IPS-15b (cell line): Measurements from ENCODE around the gene TNFSF8.

Source experiments
- H3K27me3 ChIP-seq: one replicate; pipeline ENCODE4 v1.6.1; 2013; ENCODE audit warnings: low read length; ENCODE audit not compliant: control insufficient read depth, insufficient read depth
- H3K36me3 ChIP-seq: one replicate; pipeline ENCODE4 v1.6.1; 2013; ENCODE audit warnings: low read length; ENCODE audit not compliant: control insufficient read depth, insufficient read depth
- H3K4me1 ChIP-seq: one replicate; pipeline ENCODE4 v1.6.1; 2013; ENCODE audit warnings: mild to moderate bottlenecking, low read length; ENCODE audit not compliant: control insufficient read depth, insufficient read depth
- H3K4me3 ChIP-seq: one replicate; pipeline ENCODE4 v1.5.1; 2013; ENCODE audit warnings: low read depth, low read length
- H3K9ac ChIP-seq: one replicate; pipeline ENCODE4 v1.6.1; 2013; ENCODE audit warnings: low read depth, mild to moderate bottlenecking, low read length
- H3K9me3 ChIP-seq: one replicate; pipeline ENCODE4 v1.6.1; 2013; ENCODE audit warnings: mild to moderate bottlenecking, low read length; ENCODE audit not compliant: control insufficient read depth, insufficient read depth

The TNFSF8 gene

DNA sequence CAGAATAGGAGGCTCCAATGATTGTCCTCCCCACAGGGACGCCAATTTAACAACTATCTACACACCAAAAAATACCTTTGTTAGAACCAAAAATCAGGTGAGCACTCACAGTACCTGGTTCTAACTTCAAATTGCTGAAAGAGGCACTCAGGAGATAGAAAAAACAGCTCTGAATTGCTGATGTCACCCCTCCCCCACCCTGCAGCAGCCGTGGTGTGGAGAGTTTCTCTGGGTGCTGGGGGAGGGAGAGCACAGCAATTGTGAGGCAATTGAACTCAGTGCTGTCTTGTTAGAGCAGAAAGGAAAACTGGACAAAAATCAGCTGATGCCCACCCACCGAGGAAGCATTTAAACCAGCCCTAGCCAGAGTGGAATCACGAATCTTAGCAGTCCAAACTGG lies 41.8 kb downstream of the TNFSF8 start:
- Histone ChIP-seq H3K9me3 (no peaks in the 10 kb centered on the region), H3K27me3 (no peaks in the 10 kb centered on the region), H3K36me3 (no peaks in the 10 kb centered on the region), H3K9ac (no peak overlapping the region), H3K4me3 (no peak overlapping the region), H3K4me1 (peaks cover 6% of the 10 kb centered on the region)

DNA sequence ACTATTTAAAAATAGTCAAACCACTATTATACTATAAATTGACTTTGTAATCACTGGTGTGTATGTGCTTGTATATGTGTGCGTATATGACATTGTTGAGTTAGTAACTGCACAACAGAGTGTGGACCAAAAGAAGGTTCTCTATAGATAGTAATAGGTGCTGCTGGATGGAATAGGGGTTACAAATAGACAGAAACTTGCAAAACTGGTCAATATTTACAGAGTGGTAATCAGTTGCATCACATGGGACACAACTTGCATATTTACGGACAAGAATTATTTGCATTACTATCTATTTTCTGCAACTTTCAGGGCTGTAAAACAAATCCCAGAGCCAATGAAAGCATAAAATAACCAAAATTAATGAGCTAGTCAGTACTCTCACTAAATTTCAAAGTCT lies 42.4 kb downstream of the TNFSF8 start:
- peaks cover 6% of the 10 kb centered on the region for H3K4me1 ChIP-seq
- no peaks in the 10 kb centered on the region for H3K27me3 ChIP-seq
- H3K9me3 ChIP-seq = no peaks in the 10 kb centered on the region
- no peak overlapping the region for H3K9ac ChIP-seq
- no peaks in the 10 kb centered on the region for H3K36me3 ChIP-seq
- H3K4me3 ChIP-seq = no peak overlapping the region

DNA sequence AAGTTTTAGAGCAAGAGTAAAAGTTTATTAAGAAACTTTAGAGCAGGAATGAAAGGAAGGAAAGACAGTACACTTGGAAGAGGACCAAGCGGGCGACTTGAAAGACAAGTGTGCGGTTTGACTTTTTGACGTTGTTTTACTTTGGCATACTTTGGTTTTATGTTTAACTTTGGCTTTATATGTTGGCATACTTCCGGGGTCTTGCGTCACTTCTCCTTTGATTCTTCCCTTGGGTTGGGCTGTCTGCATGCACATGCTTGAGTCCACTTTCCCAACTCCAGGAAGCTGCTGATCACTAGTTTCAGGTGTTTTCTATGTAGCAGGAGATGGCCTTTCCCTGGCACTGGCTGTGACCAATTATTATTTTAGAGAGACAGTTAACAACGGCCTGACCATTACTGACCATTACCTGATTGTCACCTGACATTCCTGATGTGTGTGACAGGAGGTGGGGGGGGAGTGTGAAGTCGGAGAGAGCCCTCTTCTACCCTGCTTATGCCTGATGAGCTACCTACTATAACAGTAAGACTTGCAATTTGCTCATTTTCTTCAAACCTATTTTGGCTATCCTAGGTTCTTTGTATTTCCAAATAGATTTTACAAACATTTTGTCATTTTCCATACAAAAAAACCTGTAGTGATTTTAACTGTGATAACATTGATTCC lies 45.5 kb downstream of the TNFSF8 start:
- H3K9me3 ChIP-seq = no peaks in the 10 kb centered on the region
- no peaks in the 10 kb centered on the region for H3K27me3 ChIP-seq
- peaks cover 6% of the 10 kb centered on the region for H3K4me1 ChIP-seq
- no peak overlapping the region for H3K9ac ChIP-seq
- H3K4me3 ChIP-seq = no peak overlapping the region
- H3K36me3 ChIP-seq = no peaks in the 10 kb centered on the region

DNA sequence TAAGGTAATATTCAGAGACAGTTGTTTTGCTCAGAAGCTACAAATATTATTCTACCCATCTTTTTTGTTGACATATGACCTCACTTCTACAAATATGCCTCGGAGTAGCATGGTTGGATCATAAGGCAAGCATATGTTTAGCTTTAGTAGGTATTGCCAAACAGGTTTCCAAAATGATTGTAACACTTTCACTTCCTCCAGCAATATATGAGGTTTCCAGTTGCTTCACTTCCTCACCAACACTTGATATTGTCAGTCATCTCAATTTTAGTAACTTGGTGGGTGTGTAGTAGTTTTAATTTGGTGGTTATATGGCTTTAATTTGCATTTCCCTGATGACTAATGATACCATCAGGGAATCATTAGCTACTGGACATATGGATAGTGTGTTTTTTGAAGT lies 46.7 kb downstream of the TNFSF8 start:
- Histone ChIP-seq H3K4me1 (peaks cover 3% of the 10 kb centered on the region), H3K9me3 (no peaks in the 10 kb centered on the region), H3K36me3 (no peaks in the 10 kb centered on the region), H3K27me3 (no peaks in the 10 kb centered on the region), H3K9ac (no peak overlapping the region), H3K4me3 (no peak overlapping the region)

DNA sequence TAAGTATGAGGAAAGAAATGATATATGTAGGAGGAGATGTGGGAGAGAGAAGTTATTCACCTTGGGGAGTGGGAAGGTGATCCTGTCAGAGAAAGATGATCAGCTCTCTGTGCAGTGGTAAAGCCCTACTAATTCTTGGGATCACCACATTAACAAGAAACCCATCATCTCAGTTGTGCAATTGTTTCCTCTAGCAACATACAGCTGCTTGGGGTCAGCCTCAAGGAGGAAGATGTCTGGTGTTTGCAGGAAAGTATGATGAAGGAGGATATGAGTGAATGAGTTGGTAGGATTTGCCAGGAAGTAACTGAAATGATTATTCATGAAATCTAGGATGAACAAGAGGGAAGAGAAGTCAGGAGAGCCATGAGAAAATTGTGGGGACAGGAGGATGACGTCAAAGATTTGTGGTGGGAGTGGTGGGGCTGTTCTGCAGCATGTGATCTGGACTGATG lies 50.1 kb downstream of the TNFSF8 start:
- Histone ChIP-seq H3K4me1 (no peaks in the 10 kb centered on the region), H3K9ac (no peak overlapping the region), H3K4me3 (no peak overlapping the region), H3K36me3 (no peaks in the 10 kb centered on the region), H3K9me3 (peaks cover 4% of the 10 kb centered on the region), H3K27me3 (no peaks in the 10 kb centered on the region)

DNA sequence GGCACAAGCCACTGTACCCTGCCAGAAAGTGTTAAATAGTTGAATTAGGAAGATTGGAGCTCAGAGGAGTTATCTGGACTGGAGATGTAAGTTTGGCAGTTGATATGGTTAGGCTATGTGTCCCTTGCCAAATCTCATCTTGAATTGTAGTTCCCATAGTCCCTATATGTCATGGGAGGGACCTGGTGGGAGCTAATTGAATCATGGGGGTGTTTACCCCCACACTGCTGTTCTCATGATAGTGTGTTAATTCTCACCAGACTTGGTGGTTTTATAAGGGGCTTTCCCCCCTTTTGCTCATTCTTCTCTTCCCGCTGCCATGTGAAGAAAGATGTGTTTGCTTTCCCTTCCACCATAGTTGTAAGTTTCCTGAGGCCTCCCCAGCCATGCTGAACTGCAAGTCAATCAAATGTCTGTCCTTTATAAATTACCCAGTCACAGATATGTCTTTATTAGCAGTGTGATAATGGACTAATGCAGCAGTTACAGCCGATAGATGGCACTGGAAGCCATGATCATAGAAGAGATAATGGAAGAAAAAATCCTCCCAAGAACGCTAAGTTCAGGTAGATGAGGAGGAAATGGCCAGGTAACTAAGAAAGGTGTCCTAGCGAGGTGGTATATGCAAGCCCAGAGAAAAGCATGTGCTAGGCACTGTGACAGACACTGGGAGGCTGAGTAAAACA lies 51.4 kb downstream of the TNFSF8 start:
- no peak overlapping the region for H3K9ac ChIP-seq
- no peaks in the 10 kb centered on the region for H3K36me3 ChIP-seq
- no peaks in the 10 kb centered on the region for H3K27me3 ChIP-seq
- no peak overlapping the region for H3K4me3 ChIP-seq
- no peaks in the 10 kb centered on the region for H3K4me1 ChIP-seq
- peaks cover 4% of the 10 kb centered on the region for H3K9me3 ChIP-seq

DNA sequence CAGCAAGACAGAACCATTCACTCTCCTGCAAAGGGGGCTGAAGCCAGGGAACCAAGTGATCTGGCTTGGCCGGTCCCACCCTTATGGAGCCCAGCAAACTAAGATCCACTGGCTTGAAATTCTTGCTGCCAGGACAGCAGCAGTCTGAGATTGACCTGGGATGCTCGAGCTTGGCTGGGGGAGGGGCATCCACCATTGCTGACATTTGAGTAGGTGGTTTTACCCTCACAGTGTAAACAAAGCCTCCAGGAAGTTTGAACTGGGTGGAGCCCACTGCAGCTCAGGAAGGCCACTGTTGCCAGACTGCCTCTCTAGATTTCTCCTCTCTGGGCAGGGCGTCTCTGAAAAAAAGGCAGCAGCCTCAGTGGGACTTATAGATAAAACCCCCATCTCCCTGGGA lies 60.5 kb downstream of the TNFSF8 start:
- no peak overlapping the region for H3K9ac ChIP-seq

DNA sequence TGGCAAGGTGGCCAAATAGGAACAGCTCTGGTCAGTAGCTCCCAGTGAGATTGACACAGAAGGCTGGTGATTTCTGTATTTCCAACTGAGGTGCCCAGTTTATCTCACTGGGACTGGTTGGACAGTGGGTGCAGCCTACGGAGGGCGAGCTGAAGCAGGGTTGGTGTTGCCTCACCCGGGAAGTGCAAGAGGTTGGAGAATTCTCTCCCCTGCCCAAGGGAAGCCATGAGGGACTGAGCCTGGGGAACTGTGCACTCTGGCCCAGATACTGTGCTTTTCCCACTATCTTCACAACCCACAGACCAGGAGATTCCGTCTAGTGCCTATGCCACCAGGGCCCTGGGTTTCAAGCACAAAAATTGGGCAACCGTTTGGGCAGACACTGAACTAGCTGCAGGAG lies 61.0 kb downstream of the TNFSF8 start:
- H3K27me3 ChIP-seq = no peaks in the 10 kb centered on the region
- H3K4me3 ChIP-seq = no peak overlapping the region
- peaks cover 2% of the 10 kb centered on the region for H3K4me1 ChIP-seq
- H3K9ac ChIP-seq = no peak overlapping the region
- H3K36me3 ChIP-seq = no peaks in the 10 kb centered on the region
- no peaks in the 10 kb centered on the region for H3K9me3 ChIP-seq

More for the DNA sequence above, 60.5 kb downstream of the TNFSF8 start:
- Histone ChIP-seq H3K4me3 (no peak overlapping the region), H3K36me3 (no peaks in the 10 kb centered on the region), H3K4me1 (peaks cover 2% of the 10 kb centered on the region), H3K27me3 (no peaks in the 10 kb centered on the region), H3K9me3 (no peaks in the 10 kb centered on the region)

DNA sequence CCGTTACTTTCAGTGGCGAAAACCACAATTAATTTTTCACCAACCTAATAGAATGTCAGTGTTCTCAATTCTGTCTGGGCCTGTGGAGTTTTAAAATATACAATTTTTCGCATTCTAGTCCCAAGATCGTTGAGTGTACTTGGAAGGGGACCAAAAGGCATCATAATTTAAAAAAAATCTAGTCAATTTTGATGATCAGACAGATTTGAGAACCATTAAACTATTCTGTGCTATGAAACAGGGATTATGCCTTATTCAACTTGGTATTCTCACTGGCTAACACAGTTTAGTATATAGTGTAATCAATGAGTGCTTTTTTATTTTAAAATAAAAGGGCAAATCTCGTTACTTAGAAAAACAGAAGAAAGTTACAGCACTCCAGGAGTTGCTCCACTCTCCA lies 63.1 kb downstream of the TNFSF8 start:
- peaks cover 2% of the 10 kb centered on the region for H3K4me1 ChIP-seq
- H3K4me3 ChIP-seq = no peak overlapping the region
- no peaks in the 10 kb centered on the region for H3K36me3 ChIP-seq
- H3K27me3 ChIP-seq = no peaks in the 10 kb centered on the region
- no peak overlapping the region for H3K9ac ChIP-seq
- H3K9me3 ChIP-seq = no peaks in the 10 kb centered on the region

DNA sequence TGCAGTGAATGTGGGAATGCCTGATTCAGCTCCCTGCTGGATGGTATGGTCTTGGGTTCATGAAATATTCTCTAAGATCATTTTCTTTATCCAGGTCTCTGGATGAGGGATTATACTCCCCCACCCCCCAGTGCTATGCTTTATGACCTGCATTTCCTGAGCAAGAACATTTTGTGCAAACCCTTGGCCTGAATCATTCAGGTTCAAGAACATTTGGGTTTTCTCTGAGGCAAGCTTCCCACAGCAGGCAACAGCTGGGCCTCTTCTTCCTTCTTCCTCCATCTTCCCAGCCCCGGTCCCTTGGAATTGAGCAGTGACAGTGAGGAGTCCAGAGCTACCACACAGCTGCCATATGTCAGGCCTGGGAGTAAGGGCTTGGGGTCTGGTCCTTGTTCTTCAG lies 65.9 kb downstream of the TNFSF8 start:
- Histone ChIP-seq H3K9ac (no peak overlapping the region), H3K4me3 (no peak overlapping the region), H3K27me3 (no peaks in the 10 kb centered on the region), H3K4me1 (no peaks in the 10 kb centered on the region), H3K9me3 (no peaks in the 10 kb centered on the region), H3K36me3 (no peaks in the 10 kb centered on the region)

DNA sequence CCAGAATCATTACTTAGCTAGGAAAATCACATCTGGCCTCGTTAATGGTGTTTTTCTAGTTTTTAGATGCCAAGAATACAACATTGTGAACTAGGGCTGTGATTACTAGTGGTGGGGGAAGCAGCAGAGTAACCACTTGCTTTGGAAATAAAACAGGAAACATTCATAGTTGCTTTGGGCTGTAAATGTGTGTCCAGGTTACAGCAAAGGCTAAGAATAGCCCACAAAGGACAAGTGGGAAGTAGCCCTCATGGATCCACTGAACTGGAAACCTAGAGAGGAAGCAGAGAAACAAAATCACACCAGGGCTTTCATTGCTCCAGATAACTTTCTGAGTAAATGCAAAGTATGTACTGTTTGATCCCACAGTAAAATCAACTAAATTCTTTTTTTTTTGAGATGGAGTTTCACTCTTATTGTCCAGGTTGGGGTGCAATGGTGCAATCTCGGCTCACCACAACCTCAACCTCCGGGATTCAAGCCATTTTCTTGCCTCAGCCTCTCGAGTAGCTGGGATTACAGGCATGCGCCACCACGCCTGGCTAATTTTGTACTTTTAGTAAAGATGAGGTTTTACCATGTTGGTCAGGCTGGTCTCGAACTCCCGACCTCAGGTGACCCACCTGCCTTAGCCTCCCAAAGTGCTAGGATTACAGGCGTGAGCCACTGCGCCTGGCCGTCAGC lies 68.3 kb downstream of the TNFSF8 start:
- no peaks in the 10 kb centered on the region for H3K9me3 ChIP-seq
- no peak overlapping the region for H3K9ac ChIP-seq
- H3K4me1 ChIP-seq = no peaks in the 10 kb centered on the region
- H3K36me3 ChIP-seq = no peaks in the 10 kb centered on the region
- no peak overlapping the region for H3K4me3 ChIP-seq
- no peaks in the 10 kb centered on the region for H3K27me3 ChIP-seq

DNA sequence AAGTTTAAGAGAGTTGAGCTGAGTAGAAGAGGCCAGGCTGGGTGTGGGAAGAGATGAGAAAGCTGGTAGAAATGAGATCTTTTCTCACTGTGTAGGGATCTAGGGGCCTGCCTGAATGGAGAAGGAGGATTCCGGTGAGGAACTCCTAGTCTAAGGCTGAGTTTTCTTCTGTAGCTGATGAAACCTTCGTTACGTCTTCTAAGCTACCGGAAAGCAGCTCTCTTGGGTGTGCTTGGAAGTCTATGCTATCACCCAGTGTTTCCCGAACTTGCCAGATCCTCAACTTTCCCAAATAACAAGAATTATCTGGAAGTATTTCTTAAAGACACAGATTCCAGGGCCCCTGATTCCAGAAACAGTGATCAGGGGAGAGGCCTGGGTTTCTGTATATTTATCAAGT lies 69.1 kb downstream of the TNFSF8 start:
- Histone ChIP-seq H3K9ac (no peak overlapping the region), H3K27me3 (no peaks in the 10 kb centered on the region), H3K9me3 (no peaks in the 10 kb centered on the region)

More for the DNA sequence above, 69.1 kb downstream of the TNFSF8 start:
- H3K4me3 ChIP-seq = no peak overlapping the region
- no peaks in the 10 kb centered on the region for H3K36me3 ChIP-seq
- H3K4me1 ChIP-seq = no peaks in the 10 kb centered on the region
